Limb (tissue), 2 donors: ENCODE data around the gene LRP1.

Experiments used
- DNase-seq, 2 donors: peaks; one replicate each; pipeline ENCODE4 v3.0.0-alpha.2; 2016; ENCODE audit errors: extremely low spot score in 2 of 2

The LRP1 gene

GRCh38 chr12:57192920-57193319 is 64.6 kb downstream of the LRP1 start:
- DNase-seq: no peak

- no peak for DNase-seq
These were observed 65.5 kb downstream of the LRP1 start for GRCh38 chr12:57193706-57194245.

- DNase-seq: no peak
These were observed 66.0 kb downstream of the LRP1 start for GRCh38 chr12:57194253-57194652.

GRCh38 chr12:57195186-57195585 is 66.9 kb downstream of the LRP1 start:
- DNase-seq: no peak

- no peak for DNase-seq
These were observed 67.5 kb downstream of the LRP1 start for GRCh38 chr12:57195611-57196371.

DNA sequence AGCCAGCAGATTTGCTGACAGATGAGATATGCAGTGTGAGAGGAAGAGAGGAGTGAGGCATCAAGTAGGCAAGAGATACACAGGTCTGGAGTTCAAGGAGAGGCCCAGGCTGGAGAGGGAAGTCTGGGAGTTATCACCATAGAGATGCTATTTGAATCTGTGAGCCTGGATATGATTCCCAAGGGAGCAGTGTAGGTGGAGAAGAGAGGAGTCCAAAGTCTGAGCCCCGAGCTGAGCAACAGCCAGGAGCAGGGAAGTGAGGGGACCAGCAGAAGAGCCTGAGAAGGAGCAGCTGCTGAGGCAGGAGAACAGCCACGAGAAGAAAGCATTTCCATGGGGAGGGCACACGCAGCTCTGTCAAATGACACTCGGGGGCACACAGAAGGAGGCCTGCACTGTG is 68.2 kb downstream of the LRP1 start:
- DNase-seq: no peak

GRCh38 chr12:57196956-57197355 is 68.7 kb downstream of the LRP1 start:
- no peak for DNase-seq

DNA sequence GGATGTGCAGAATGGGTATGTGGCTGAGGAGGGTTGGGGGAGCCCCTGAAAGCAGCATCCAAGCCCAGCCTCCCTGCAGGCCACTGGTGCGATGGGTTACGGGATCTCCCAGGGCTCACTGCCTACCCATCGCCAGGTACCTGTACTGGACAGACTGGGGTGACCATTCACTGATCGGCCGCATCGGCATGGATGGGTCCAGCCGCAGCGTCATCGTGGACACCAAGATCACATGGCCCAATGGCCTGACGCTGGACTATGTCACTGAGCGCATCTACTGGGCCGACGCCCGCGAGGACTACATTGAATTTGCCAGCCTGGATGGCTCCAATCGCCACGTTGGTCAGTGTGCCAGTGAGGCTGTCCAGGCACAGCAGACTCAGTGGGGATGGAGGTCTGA is 70.0 kb downstream of the LRP1 start:
- no peak for DNase-seq

DNA sequence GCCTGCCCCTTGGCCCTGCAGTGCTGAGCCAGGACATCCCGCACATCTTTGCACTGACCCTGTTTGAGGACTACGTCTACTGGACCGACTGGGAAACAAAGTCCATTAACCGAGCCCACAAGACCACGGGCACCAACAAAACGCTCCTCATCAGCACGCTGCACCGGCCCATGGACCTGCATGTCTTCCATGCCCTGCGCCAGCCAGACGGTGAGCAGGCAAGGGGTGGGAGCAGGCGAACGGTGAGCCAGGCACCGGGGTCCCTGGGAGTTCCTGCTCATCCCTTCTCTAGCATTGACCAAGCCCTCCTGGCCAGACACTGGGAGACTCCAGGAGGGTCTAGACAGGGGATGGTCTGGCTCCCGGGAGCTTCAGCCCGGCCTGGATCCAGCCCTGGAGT is 70.9 kb downstream of the LRP1 start:
- DNase-seq: no peak

DNA sequence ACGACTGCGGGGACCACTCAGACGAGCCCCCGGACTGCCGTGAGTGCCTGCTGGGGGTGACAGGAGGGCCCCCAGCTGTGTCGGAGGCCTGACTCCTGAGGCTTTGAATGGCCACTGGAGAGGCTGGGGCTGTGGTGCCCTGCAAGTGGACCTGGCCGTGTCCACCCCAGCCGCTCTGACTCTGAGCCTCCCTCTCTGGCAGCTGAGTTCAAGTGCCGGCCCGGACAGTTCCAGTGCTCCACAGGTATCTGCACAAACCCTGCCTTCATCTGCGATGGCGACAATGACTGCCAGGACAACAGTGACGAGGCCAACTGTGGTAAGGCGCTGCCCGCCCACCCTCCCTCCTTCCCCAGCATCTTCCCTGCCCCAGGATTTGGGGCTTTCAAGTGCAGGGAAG is 72.2 kb downstream of the LRP1 start:
- no peak for DNase-seq

DNA sequence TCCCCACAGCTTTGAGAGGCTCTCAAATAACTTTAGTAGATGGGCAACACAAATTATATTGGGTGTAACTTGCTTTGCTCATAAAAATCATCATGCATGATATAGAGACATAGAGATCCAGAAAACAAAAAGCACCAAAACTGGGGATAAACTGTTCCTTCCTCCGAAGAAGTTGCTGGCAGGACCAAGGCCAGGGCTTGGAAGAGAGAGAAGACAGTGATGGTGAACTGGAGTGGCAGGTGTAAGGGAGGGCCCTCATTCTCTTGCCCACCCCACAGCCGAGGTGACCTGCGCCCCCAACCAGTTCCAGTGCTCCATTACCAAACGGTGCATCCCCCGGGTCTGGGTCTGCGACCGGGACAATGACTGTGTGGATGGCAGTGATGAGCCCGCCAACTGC is 72.9 kb downstream of the LRP1 start:
- no peak for DNase-seq

DNA sequence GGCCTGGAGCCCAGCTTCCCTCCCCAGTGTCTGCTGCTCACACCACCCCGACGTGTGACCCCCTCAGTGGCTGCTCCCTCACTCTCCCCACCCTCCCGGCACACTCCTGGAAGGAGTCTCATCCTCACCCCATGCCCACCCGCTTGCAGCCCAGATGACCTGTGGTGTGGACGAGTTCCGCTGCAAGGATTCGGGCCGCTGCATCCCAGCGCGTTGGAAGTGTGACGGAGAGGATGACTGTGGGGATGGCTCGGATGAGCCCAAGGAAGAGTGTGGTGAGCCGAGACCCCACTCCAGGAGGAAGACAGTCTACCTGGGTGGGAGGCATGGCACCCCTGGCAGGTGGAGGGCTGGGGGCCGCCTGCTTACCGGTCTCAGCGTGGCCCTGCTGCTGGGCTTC is 73.3 kb downstream of the LRP1 start:
- no peak for DNase-seq

DNA sequence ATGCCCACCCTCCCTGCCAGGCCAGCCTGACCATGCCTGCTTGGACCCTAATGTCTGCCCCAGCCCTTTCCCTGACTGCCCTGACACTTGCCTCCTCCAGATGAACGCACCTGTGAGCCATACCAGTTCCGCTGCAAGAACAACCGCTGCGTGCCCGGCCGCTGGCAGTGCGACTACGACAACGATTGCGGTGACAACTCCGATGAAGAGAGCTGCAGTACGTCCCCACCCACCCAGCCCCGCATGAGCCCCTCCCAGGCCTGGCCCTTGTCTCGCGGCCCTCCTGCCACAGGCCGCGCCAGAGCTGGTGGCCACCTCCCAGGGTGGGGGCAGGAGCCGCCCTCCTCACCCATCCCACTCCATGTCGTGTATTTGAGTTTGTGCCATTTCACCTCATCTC is 74.0 kb downstream of the LRP1 start:
- no peak for DNase-seq

GRCh38 chr12:57203201-57203600 is 74.9 kb downstream of the LRP1 start:
- no peak for DNase-seq

DNA sequence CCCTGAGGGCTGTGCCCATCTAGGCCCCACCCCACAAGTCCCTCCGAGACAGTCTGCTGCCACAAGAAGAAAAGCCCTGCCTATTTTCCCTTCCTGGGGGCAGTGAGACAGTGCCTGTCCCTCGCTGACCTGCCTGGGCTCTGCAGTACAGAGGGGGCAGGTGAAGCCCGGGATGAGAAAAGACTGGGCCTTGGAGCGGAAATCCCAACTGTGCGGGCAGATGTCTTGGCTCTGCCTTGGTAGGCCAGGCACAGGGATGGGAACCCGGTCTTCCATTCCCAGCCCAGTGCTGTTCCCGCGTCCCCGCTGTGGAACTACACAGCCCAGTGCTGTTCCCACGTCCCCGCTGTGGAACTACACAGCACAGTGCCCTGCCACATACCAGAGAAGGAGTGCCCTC is 75.5 kb downstream of the LRP1 start:
- DNase-seq: no peak

DNA sequence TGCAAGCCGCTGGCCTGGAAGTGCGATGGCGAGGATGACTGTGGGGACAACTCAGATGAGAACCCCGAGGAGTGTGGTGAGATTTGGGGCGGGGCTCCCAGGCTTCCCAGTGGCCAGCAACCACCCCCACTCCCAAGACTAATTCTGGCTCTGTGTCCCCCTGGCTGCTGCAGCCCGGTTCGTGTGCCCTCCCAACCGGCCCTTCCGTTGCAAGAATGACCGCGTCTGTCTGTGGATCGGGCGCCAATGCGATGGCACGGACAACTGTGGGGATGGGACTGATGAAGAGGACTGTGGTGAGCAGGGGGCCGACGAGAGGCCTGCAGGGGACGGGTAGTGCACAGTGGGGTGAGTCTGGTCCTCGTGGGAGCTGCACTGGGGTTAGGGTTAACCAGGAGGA is 76.2 kb downstream of the LRP1 start:
- DNase-seq: no peak

GRCh38 chr12:57205186-57205585 is 76.9 kb downstream of the LRP1 start:
- DNase-seq: no peak

DNA sequence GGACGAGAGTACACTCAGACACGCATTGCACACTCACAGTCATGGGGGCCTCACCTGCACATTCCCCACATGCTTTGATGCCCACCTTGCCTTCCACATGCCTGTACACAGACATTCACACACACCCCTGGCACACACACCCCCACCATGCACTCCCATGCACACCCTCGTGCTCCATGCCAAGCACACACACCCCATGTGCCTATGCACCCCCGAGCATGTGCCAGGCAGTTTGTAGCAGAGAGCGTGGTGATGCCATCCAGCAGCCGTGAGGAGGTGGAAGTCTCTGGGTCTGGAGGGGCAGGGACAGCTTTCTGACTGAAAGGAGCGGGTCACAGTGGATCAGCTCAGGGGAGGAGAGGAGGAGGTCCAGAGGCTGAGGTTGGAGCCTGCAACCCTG is 77.6 kb downstream of the LRP1 start:
- DNase-seq: no peak

DNA sequence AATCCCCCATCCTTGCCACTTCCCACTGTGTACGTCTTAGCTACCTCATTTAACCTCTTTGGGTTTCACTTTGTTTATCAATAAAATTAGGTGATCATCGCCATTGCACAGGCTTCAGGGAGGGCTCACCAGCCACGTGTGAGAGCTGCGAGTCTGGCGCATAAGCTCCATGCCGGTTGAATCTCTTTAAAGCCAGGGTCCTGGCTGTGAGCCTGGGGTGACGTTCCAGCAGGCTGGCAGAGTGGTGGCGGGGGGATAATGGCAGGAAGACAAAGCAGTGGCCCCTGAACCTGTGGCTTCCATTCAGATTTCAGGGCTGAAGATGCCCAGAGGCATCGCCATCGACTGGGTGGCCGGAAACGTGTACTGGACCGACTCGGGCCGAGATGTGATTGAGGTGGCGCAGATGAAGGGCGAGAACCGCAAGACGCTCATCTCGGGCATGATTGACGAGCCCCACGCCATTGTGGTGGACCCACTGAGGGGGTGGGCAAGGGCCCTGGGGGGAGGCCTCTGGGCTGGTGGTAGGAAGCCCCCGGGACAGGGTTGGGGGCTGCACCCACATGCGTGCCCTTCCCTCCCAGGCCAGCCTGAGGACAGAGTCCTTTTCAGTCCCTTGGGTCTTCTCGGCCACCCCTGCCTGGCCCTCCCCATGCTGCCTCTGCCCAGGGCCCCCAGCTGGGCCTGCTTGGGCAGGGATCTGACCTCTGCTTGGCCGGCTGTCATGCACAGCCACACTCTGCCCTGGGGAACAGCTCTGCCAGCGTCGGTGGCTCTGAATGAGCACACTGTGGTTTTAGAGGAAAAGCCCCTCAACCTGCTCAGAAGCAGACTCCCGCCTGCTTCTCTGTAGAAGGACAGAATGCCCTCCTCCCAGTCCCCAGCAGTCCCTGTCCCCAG is 79.7 kb downstream of the LRP1 start:
- no peak for DNase-seq

- no peak for DNase-seq
These were observed 80.5 kb downstream of the LRP1 start for GRCh38 chr12:57208631-57209282.

GRCh38 chr12:57209916-57210315 is 81.6 kb downstream of the LRP1 start:
- no peak for DNase-seq

- no peak for DNase-seq
These were observed 82.2 kb downstream of the LRP1 start for GRCh38 chr12:57210461-57210860.
